SH-SY5Y (cell line): ENCODE measurements around the gene CAT.
A peak's percentile ranks its signal among the peaks of the same experiment; 100 is the strongest.

Experiments
- GATA2 ChIP-seq: IDR thresholded peaks from 2 replicates; pipeline ENCODE4 v1.6.1; 2011; ENCODE audit warnings: mild to moderate bottlenecking, low read depth, low read length
- GATA3 ChIP-seq: IDR thresholded peaks from 2 replicates; pipeline ENCODE4 v1.6.1; 2011; ENCODE audit warnings: low read depth, mild to moderate bottlenecking, low read length, moderate library complexity

- TF ChIP-seq GATA2 (peak; percentile 71), GATA3 (no peak)
Measured at GRCh38 chr11:34509336-34509876, 70.7 kb downstream of the CAT start.
